GM19438 (cell line): ENCODE measurements around the gene NEDD4L.

Experiments
- ATAC-seq: cut with Tn5 transposase; IDR thresholded peaks from one replicate; pipeline ENCODE4 v1.9.1; 2021; ENCODE audit warnings: low read depth; ENCODE audit not compliant: unreplicated experiment

The NEDD4L gene

GRCh38 chr18:58026395-58026794 is 17.6 kb upstream of the NEDD4L start:
- ATAC-seq = no peak

- no peak for ATAC-seq
Measured at GRCh38 chr18:58026857-58027256, 17.2 kb upstream of the NEDD4L start.

GRCh38 chr18:58027341-58027740 is 16.7 kb upstream of the NEDD4L start:
- no peak for ATAC-seq

- ATAC-seq = no peak
Measured at GRCh38 chr18:58028109-58028784, 15.8 kb upstream of the NEDD4L start.

GRCh38 chr18:58032233-58032632 is 11.8 kb upstream of the NEDD4L start:
- ATAC-seq = no peak

- no peak for ATAC-seq
Measured at GRCh38 chr18:58033216-58033615, 10.8 kb upstream of the NEDD4L start.

GRCh38 chr18:58034370-58034769 is 9.7 kb upstream of the NEDD4L start:
- no peak for ATAC-seq

- ATAC-seq = no peak
Measured at GRCh38 chr18:58037163-58037562, 6.9 kb upstream of the NEDD4L start.

GRCh38 chr18:58038063-58038462 is 6.0 kb upstream of the NEDD4L start:
- no peak for ATAC-seq

GRCh38 chr18:58041633-58042032 is 2.4 kb upstream of the NEDD4L start:
- ATAC-seq = no peak

GRCh38 chr18:58042826-58043490 is 1.1 kb upstream of the NEDD4L start:
- no peak for ATAC-seq

GRCh38 chr18:58044370-58045241 is 580 bp downstream of the NEDD4L start:
- ATAC-seq = peak; percentile 32

GRCh38 chr18:58045242-58046092 is 1.4 kb downstream of the NEDD4L start:
- ATAC-seq = no peak

- ATAC-seq = no peak
Measured at GRCh38 chr18:58046093-58046793, 2.2 kb downstream of the NEDD4L start.

- ATAC-seq = no peak
Measured at GRCh38 chr18:58046794-58047555, 2.9 kb downstream of the NEDD4L start.

- ATAC-seq = no peak
Measured at GRCh38 chr18:58047556-58047882, 3.5 kb downstream of the NEDD4L start.

GRCh38 chr18:58048081-58048642 is 4.1 kb downstream of the NEDD4L start:
- ATAC-seq = no peak

GRCh38 chr18:58049000-58049688 is 5.1 kb downstream of the NEDD4L start:
- ATAC-seq = no peak
